SHP77 (cell line): ENCODE data around the gene ITFG2.
"Not testable (repeated sequence)": the region's sequence is repeated elsewhere in the genome, so short reads cannot be mapped to it uniquely, and the experiment has no call there.

Source experiments
- DNase-seq, 2 experiments: peaks; one replicate each; lab custom pipeline; 2025; lab: John Stamatoyannopoulos, UW

Gene ITFG2

GRCh38 chr12:2812290-2813213, at the start of gene ITFG2:
Gene ITFG2 (plus strand): TSS chr12:2812668. CDS start chr12:2812761, 93 bp downstream.
- DNase-seq: peak; percentile 88 to 91

- DNase-seq: no peak
Measured at GRCh38 chr12:2764398-2764797, 48.1 kb upstream of the ITFG2 start.

DNA sequence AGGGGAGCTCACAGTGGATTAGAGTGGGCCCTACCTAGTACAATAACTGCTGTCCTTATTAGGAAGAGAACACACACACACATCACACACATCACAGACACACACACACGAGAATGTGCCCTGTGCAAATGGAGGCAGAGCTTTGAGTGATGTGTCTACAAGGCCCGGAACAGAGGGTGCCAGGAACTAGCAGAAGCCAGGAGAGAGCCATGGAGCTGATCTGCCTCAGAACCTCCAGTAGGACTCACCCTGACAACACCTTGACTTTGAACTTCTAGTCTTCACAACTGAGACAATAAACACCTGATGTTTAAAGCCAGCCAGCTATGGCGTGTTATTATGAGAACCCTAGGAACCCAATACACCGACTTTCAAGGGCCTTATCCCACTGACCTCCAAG, 47.4 kb upstream of the ITFG2 start:
- DNase-seq: no peak

DNA sequence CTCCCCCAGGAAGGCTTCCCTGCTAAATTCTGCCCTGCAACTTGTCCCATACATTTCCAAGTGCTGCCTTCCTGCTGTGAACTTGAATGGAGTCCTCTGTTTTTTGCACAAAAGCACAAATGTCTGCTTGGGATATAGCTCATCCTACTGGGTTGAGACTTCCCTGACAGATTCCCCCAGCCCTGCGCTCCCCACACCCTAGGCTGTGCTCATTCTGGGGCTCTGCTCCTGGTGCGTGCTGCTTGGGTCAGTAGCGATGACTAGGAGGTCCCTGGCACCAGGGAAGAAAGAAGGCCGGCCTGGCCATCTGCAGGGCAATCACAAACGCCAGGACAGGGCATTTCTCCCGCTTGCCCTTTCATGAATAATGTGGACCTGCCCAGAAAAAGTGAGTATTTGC, 46.9 kb upstream of the ITFG2 start:
- DNase-seq: no peak

DNA sequence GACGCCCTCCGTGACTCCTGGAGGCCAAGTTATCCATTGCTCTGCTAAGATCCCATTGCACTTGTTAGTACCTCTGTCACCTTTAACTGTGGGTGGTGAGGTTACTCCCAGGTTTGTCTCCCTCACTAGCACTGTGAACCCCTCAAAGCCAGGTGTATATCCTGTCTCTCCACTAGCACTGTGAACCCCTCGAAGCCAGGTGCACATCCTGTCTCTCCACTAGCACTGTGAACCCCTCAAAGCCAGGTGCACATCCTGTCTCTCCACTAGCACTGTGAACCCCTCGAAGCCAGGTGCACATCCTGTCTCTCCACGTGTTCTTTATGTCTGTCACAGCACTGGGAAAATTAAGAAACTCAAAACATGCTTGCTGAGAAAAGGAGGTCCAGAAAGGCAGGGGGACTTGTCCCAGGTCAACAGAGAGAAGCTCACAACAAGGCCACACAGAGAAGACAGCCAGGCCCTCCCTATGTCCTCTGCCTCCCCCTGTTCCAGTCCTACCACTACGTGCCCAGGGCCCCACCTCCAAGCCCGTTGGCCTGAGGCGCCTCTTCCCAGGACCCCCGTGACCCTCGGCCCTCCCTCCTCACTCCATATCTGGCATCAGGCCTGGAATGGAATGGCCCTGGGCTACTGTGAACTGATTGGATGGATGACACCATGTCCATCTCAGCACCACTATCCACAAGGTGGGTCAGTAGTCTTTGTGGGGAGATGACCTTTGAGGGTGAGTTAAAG, 44.1 kb upstream of the ITFG2 start:
- no peak for DNase-seq

- DNase-seq: no peak
Measured at GRCh38 chr12:2769866-2770533, 42.5 kb upstream of the ITFG2 start.

- DNase-seq: not testable (repeated sequence)
Measured at GRCh38 chr12:2770544-2770943, 41.9 kb upstream of the ITFG2 start.

DNA sequence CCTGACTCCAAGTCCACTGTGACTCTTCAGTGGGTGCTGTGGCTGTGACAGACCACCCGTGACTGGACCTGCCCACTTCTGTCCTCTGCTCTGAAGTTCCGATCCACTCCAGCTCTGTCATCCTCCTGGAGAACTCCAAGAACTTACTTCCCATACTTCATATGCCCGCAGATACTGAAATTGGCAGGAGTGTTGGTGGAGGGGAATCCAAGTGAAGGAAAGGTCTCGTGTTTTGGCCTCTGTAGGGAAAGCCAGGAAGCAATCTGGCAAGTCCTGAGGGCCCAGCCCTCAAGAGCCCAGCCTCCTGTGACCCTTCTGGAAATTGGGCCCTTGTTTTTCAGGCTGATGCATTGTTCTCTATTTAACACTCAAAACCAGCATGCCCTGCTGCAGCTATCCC, 40.1 kb upstream of the ITFG2 start:
- DNase-seq: no peak

DNA sequence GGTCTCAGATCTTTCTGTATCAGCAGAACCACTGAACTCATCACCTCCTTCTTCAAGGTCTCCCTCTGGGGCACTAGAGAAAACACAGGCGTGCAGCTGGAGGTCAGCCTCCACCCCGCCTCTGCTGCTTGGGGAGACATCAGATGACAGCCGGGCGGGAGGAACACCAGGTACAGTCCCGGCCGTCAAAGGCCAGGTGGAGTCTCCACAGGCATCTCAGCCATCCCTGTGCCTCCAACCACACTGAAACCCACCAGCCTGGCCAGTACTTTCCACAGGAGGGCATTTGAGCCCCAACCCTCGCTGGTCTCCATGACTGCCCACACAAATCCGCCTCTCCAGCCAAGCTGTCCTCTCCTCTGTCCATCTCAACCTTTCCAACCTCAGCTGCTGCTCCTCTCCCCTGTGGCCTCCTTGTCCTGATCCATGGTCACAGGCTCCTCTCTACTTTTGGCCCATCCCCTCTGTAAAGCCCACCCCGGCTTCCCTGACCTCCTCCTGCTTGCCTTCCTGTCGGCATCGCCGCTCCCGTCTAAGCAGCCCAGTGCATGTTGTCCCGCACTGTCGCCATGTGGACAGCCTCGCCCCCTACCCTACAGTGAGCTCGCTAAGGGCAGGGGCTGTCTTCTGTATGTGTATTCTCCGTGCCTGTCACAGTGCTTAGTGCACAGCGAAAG, 39.1 kb upstream of the ITFG2 start:
- no peak for DNase-seq

DNA sequence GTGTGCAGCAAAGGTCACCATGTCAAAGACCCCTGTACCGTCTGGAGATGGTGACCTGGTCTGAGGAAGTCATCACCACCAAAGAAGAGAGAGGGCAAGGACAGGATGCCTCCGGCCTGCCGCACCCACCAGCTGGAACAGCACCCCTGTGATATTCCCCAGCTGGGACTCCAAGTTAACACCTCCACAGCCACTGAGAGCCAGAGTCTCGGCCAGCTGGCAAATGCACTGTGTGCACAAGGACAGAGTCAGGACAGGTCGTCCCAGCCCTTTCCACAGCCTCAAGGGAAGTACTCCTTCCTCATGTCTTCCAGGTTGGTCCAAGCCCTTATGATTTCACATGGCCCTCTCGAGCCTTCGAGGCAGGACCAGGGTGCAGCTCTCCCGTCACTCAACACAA, 37.0 kb upstream of the ITFG2 start:
- no peak for DNase-seq

DNA sequence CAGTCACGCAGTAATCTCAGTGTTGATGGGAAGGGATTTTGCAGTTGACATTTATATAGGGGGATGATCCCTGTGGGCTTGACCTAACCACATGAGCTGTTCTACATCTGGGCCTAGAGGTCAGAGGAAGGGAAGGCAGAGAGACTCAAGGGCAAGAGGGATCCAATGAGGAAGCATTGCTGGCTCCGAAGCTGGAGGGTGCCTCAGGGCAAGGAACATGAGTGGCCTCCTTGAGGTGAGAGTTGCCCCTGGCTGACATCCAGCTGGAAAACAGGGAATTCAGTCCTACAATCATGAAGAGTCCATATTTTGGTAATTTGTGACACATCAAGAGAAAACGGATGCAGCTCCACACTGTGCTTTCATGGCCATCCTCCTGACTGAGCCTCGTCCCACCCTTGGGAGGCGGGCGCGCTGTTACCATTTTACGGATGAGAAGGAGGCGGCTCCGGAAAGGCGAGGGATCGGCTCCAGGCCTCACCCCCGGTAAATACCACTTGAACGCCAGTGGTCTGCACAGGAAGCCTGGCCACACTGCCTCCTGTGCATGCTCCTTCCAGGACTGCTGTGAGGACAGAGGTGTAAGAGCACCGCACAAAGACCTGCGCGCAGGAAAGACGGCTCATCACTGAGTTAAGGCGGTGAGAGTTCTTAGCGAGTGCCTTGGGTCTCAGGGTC, 36.2 kb upstream of the ITFG2 start:
- no peak for DNase-seq

DNA sequence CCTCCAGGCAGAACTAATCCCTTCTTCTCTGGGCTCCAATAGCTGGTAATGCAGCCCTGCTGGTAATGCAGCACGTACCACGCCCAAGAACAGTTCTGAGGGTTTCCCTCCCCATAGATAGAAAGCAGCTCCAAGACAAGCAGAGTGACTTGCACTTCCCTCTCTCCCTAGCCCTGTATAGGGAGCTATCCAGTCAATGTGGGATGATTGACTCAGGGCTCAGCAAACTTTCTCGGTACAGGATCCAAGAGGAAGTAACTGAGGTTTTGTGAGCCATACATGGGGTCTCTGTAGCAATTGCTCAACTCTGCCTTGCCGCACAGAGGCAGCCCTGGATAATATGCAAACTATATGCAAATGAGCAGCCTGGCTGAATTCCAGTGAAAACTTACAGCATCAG, 33.2 kb upstream of the ITFG2 start:
- no peak for DNase-seq

DNA sequence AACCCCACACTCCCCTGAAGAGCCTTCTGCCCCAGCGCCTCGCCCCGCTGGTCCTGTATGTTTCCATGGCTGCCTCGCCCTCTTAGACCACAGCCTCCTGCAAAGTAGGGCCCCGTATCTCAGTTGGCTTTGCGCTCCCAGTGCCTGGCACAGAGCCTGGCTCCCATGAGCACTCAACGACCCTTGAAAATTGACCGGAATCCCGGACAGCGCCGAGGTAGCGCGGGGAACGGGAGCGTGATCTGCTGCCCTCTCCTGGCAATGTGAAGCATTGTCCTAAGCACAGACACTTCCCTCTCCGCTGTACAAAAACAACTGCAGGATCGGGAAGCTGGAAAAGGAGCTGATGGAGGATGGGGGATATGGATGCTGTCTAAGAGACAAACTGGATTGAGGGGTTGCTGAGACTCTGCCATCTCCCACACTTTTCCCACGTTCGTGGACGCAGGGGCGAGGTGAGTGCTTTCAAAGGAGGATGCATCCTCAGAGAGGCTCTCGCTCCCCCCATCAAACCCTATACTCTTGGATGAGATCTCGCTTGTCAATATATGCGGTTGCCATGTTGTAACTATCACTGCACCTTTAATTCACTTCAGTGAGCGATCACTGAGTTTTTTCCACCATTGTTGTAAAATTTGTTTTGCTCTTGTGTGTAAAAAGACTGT, 28.4 kb upstream of the ITFG2 start:
- DNase-seq: peak in 1 of 2 experiments; percentile 30

- no peak for DNase-seq
Measured at GRCh38 chr12:2785017-2785416, 27.5 kb upstream of the ITFG2 start.

GRCh38 chr12:2791089-2791488, 21.4 kb upstream of the ITFG2 start:
- no peak for DNase-seq

GRCh38 chr12:2792671-2793500, 19.6 kb upstream of the ITFG2 start:
- DNase-seq: no peak

- DNase-seq: no peak
Measured at GRCh38 chr12:2793561-2793960, 18.9 kb upstream of the ITFG2 start.

DNA sequence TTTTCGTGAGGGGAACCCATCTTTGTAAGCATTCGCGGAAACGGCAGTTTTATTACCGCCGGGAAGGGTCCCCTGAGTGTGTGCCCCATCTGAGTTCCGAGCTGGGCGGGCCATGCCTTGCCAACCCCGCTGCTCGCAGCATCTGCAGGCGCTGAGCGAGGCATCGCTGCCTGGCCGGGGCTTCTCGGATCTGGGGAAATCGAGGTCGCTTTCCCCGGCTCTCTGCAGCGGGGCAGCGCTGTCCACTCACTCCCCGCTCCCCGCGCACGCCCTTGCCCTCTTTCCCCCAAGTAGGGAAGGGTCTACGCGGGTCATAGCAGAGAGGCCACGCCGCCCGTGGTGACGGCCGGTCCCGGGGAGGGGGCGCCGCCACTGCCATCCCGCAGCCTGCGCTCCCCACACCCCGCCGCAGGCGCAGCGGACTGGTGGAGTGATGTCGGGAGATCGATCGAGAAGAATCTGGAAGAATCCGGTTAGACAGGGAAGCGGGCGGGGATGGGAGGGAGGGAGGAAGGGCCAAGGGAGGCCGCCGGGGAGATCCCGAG, 18.2 kb upstream of the ITFG2 start:
- no peak for DNase-seq

- peak in 1 of 2 experiments; percentile 48 for DNase-seq
Measured at GRCh38 chr12:2794736-2795289, 17.7 kb upstream of the ITFG2 start, which contains the start of gene FKBP4. Gene FKBP4 (plus strand): TSS chr12:2794970. CDS start chr12:2795140, 170 bp downstream.
